Measurements from ENCODE around the gene ERI3.

The ERI3 gene

GRCh38 chr1:44315521-44315920, 39.5 kb downstream of the ERI3 start:
- DNase-seq (ENCODE audit: low spot score): no peak

- DNase-seq (ENCODE audit: low spot score): no peak
These were observed 40.6 kb downstream of the ERI3 start for GRCh38 chr1:44314452-44314851.

- no peak for DNase-seq (ENCODE audit: low spot score)
These were observed 41.7 kb downstream of the ERI3 start for GRCh38 chr1:44313265-44313918.

- no peak for DNase-seq (ENCODE audit: low spot score)
These were observed 42.5 kb downstream of the ERI3 start for GRCh38 chr1:44312399-44313196.

GRCh38 chr1:44310006-44310405, 45.1 kb downstream of the ERI3 start:
- DNase-seq (ENCODE audit: low spot score): no peak

- no peak for DNase-seq (ENCODE audit: low spot score)
These were observed 49.1 kb downstream of the ERI3 start for GRCh38 chr1:44305962-44306422.

GRCh38 chr1:44303532-44303931, 51.5 kb downstream of the ERI3 start:
- DNase-seq (ENCODE audit: low spot score): no peak

GRCh38 chr1:44302541-44302940, 52.5 kb downstream of the ERI3 start:
- DNase-seq (ENCODE audit: low spot score): no peak

- no peak for DNase-seq (ENCODE audit: low spot score)
These were observed 53.6 kb downstream of the ERI3 start for GRCh38 chr1:44301442-44301841.

- no peak for DNase-seq (ENCODE audit: low spot score)
These were observed 54.2 kb downstream of the ERI3 start for GRCh38 chr1:44300852-44301251.

GRCh38 chr1:44297695-44298400, 57.2 kb downstream of the ERI3 start:
- DNase-seq (ENCODE audit: low spot score): no peak

- DNase-seq (ENCODE audit: low spot score): no peak
These were observed 58.3 kb downstream of the ERI3 start for GRCh38 chr1:44296806-44297205.

GRCh38 chr1:44296086-44296485, 59.0 kb downstream of the ERI3 start:
- DNase-seq (ENCODE audit: low spot score): no peak

- peak; percentile 60 for DNase-seq (ENCODE audit: low spot score)
These were observed 60.5 kb downstream of the ERI3 start for GRCh38 chr1:44294588-44295007.

- DNase-seq (ENCODE audit: low spot score): no peak
These were observed 61.2 kb downstream of the ERI3 start for GRCh38 chr1:44293761-44294315.

- no peak for DNase-seq (ENCODE audit: low spot score)
These were observed 62.4 kb downstream of the ERI3 start for GRCh38 chr1:44292651-44293050.

- no peak for DNase-seq (ENCODE audit: low spot score)
These were observed 64.6 kb downstream of the ERI3 start for GRCh38 chr1:44290250-44291094.

- DNase-seq (ENCODE audit: low spot score): no peak
These were observed 65.5 kb downstream of the ERI3 start for GRCh38 chr1:44289530-44289929.

GRCh38 chr1:44288883-44289282, 66.2 kb downstream of the ERI3 start:
- DNase-seq (ENCODE audit: low spot score): no peak

- no peak for DNase-seq (ENCODE audit: low spot score)
These were observed 70.9 kb downstream of the ERI3 start for GRCh38 chr1:44284184-44284583.

- DNase-seq (ENCODE audit: low spot score): no peak
These were observed 71.4 kb downstream of the ERI3 start for GRCh38 chr1:44283524-44284173.

Data from Ammon's horn (tissue), 1 donor.